IMR-90 (cell line): Measurements from ENCODE around the gene CASK. TPM values are rescaled to one million over a fixed set of nuclear protein-coding genes. Genes with fewer than 3 reads are reported as not detected.

ENCODE experiments used
- ATAC-seq: fragments of 200-7000 bp; cut with Tn5 transposase; 2 replicates; pipeline ENCODE4 v1.9.1; 2020; ENCODE audit warnings: low read depth, mild to moderate bottlenecking, moderate library complexity
- BruUV-seq: library from RNA; stranded (reverse); fragments of 400-500 nt; replicated peaks from 2 replicates; lab custom pipeline; 2021; lab: Mats Ljungman, UMichigan
- CTCF ChIA-PET: fragments of 300-600 bp; formaldehyde crosslinking; extraction: SDS; loops from one replicate; lab custom pipeline; 2021; ENCODE audit warnings: antibody characterized with exemption; lab: Yijun Ruan, JAX
- POLR2A ChIA-PET: fragments of 300-600 bp; sonication (Branson Sonifier 250); formaldehyde crosslinking; loops from one replicate; lab custom pipeline; 2022; ENCODE audit warnings: antibody characterized with exemption; ENCODE audit not compliant: unreplicated experiment; lab: Charles Lee
- DNase-seq: peaks from one replicate; pipeline ENCODE4 v3.0.0; 2013
- H2AFZ ChIP-seq: replicated peaks from 2 replicates; pipeline ENCODE3; 2013; ENCODE audit warnings: low read length, mild to moderate bottlenecking; ENCODE audit not compliant: poor library complexity
- H2AK5ac ChIP-seq: 2 replicates; pipeline ENCODE4 v1.6.1; 2013; ENCODE audit warnings: low read depth, low read length, inconsistent platforms
- H2AK9ac ChIP-seq: replicated peaks from 2 replicates; pipeline ENCODE3; 2013; ENCODE audit warnings: mild to moderate bottlenecking, low read depth, low read length, moderate library complexity; ENCODE audit not compliant: poor library complexity
- H2BK120ac ChIP-seq: 2 replicates; pipeline ENCODE4 v1.6.1; 2013; ENCODE audit warnings: low read depth, low read length, inconsistent platforms
- H2BK15ac ChIP-seq: 3 replicates; pipeline ENCODE4 v1.6.1; 2013; ENCODE audit warnings: low read depth, low read length, inconsistent platforms
- H2BK20ac ChIP-seq: 2 replicates; pipeline ENCODE4 v1.6.1; 2013; ENCODE audit warnings: low read depth, mild to moderate bottlenecking, inconsistent platforms, low read length, moderate library complexity
- H2BK5ac ChIP-seq: 2 replicates; pipeline ENCODE4 v1.6.1; 2013; ENCODE audit warnings: mild to moderate bottlenecking, low read depth, low read length, inconsistent platforms; ENCODE audit not compliant: poor library complexity, severe bottlenecking
- H3K14ac ChIP-seq: replicated peaks from 2 replicates; pipeline ENCODE4 v1.6.1; 2013; ENCODE audit warnings: low read depth, low read length, inconsistent platforms
- H3K18ac ChIP-seq: 2 replicates; pipeline ENCODE4 v1.6.1; 2013; ENCODE audit warnings: low read depth, low read length, control low read depth
- H3K23ac ChIP-seq: 2 replicates; pipeline ENCODE4 v1.6.1; 2013; ENCODE audit warnings: low read depth, low read length, inconsistent platforms
- H3K27ac ChIP-seq: 2 replicates; pipeline ENCODE4 v1.5.1; 2013; ENCODE audit warnings: mild to moderate bottlenecking, control low read depth, low read length; ENCODE audit not compliant: insufficient read depth
- H3K27me3 ChIP-seq: 2 replicates; pipeline ENCODE4 v1.6.1; 2013; ENCODE audit warnings: low read length; ENCODE audit not compliant: control insufficient read depth, insufficient read depth
- H3K36me3 ChIP-seq: 2 replicates; pipeline ENCODE4 v1.6.1; 2013; ENCODE audit warnings: low read length, mixed read lengths; ENCODE audit not compliant: control insufficient read depth, insufficient read depth
- H3K4ac ChIP-seq: 2 replicates; pipeline ENCODE4 v1.6.1; 2013; ENCODE audit warnings: low read depth, low read length, inconsistent platforms
- H3K4me1 ChIP-seq: 2 replicates; pipeline ENCODE4 v1.6.1; 2013; ENCODE audit warnings: low read length, mixed read lengths; ENCODE audit not compliant: control insufficient read depth, insufficient read depth
- H3K4me2 ChIP-seq: 2 replicates; pipeline ENCODE4 v1.6.1; 2013; ENCODE audit warnings: low read depth, mild to moderate bottlenecking, control low read depth, low read length, moderate library complexity
- H3K4me3 ChIP-seq: 2 replicates; pipeline ENCODE4 v1.5.1; 2013; ENCODE audit warnings: low read depth, mild to moderate bottlenecking, control low read depth, low read length, moderate library complexity; ENCODE audit not compliant: insufficient read depth
- H3K56ac ChIP-seq: 2 replicates; pipeline ENCODE4 v1.6.1; 2013; ENCODE audit warnings: low read length, inconsistent platforms; ENCODE audit not compliant: insufficient read depth; ENCODE audit errors: extremely low read depth
- H3K79me1 ChIP-seq, 2 experiments: 2 replicates each; pipeline ENCODE4 v1.6.1; 2013; ENCODE audit warnings: low read length in 2 of 2, inconsistent platforms in 1 of 2, low read depth in 1 of 2
- H3K9ac ChIP-seq: 2 replicates; pipeline ENCODE4 v1.6.1; 2013; ENCODE audit warnings: low read depth, low read length, control low read depth
- H3K9me1 ChIP-seq: 2 replicates; pipeline ENCODE4 v1.6.1; 2013; ENCODE audit warnings: low read length, inconsistent platforms; ENCODE audit not compliant: insufficient read depth
- H3K9me3 ChIP-seq: 2 replicates; pipeline ENCODE4 v1.6.1; 2013; ENCODE audit warnings: low read length; ENCODE audit not compliant: control insufficient read depth, insufficient read depth
- H4K20me1 ChIP-seq: 2 replicates; pipeline ENCODE4 v1.6.1; 2013; ENCODE audit warnings: low read length, inconsistent platforms; ENCODE audit not compliant: insufficient read depth
- H4K5ac ChIP-seq: 2 replicates; pipeline ENCODE4 v1.6.1; 2013; ENCODE audit warnings: mild to moderate bottlenecking, low read depth, low read length, control low read depth
- H4K8ac ChIP-seq, 2 experiments: 2 replicates each; pipeline ENCODE4 v1.6.1; 2013; ENCODE audit warnings: low read depth in 2 of 2, low read length in 2 of 2, control low read depth in 1 of 2, inconsistent platforms in 1 of 2
- H4K91ac ChIP-seq: 2 replicates; pipeline ENCODE4 v1.6.1; 2013; ENCODE audit warnings: low read depth, low read length, inconsistent platforms; ENCODE audit not compliant: insufficient read depth
- MXI1 ChIP-seq: IDR thresholded peaks from 2 replicates; pipeline ENCODE4 v1.6.1; 2012; ENCODE audit warnings: low read depth, mild to moderate bottlenecking, low read length, moderate library complexity, borderline replicate concordance
- RAD21 ChIP-seq: IDR thresholded peaks from 2 replicates; pipeline ENCODE4 v1.6.1; 2012; ENCODE audit warnings: low read length, improper control_type of control experiment
- SMC3 ChIP-seq: fragments of 150-350 bp; IDR thresholded peaks from 2 replicates; pipeline ENCODE4 v1.6.1; 2016; ENCODE audit warnings: low read depth, mild to moderate bottlenecking, antibody characterized with exemption, low read length, moderate library complexity
- WGBS, 2 experiments: methylation state at CpG; one replicate each; pipeline versions ENCODE4 v1.1.5 to v1.1.7; 2013; ENCODE audit warnings: missing lambda C conversion rate in 2 of 2; ENCODE audit not compliant: insufficient read length in 1 of 2; ENCODE audit errors: extremely low coverage in 2 of 2; 5-methylcytosine and 5-hydroxymethylcytosine counted together
- dilution Hi-C: fragments of 300-500 bp; cut with HindIII; formaldehyde crosslinking; loops from one replicate; pipeline ENCODE4 v1.14.3; 2018; ENCODE audit warnings: low sequenced_read_pairs; ENCODE audit not compliant: unreplicated experiment
- in situ Hi-C: fragments of 300-500 bp; cut with MboI; formaldehyde crosslinking; loops from 3 replicates; pipeline ENCODE4 v1.14.3; 2019; ENCODE audit warnings: low sequenced_read_pairs, inconsistent platforms, mixed read lengths
- intact Hi-C: fragments of 100-400 bp; cut with micrococcal nuclease; formaldehyde crosslinking; loops from 2 replicates; pipeline ENCODE4 v1.10.0; 2022
- polyA plus RNA-seq, 3 experiments: library from polyadenylated mRNA; depleted of rRNA; stranded (reverse); fragments of >200 nt; gene quantifications; 2 replicates each; pipeline ENCODE4 v1.2.3, GENCODE V29; 2012; ENCODE audit warnings: low replicate concordance in 1 of 3
- total RNA-seq: library from RNA; depleted of rRNA; stranded (reverse); fragments of >200 nt; gene quantifications from 2 replicates; pipeline ENCODE4 v1.2.3, GENCODE V29; 2012
- TF ChIP-seq, protein P1 (sequence below): conservative IDR thresholded peaks from 2 replicates; pipeline ENCODE4 v1.5.1; 2012; ENCODE audit warnings: mild to moderate bottlenecking, low read depth, low read length, improper control_type of control experiment

CASK gene
- total and polyA plus RNA-seq, 2 of the 4 experiments (the other 2 are of a cell fraction) = 9.4 to 17.7 TPM

GRCh38 chrX:41734530-41734929 lies 188.8 kb downstream of the CASK start:
- Histone ChIP-seq H2AK9ac (no peak overlapping the region), H2BK15ac (no peak overlapping the region), H3K27ac (no peak overlapping the region), H3K9ac (no peak overlapping the region), H3K4me3 (no peak overlapping the region), H3K79me1 (no peaks in the 10 kb centered on the region), H3K4me2 (no peak overlapping the region), H4K8ac (no peak overlapping the region), H2AK5ac (no peak overlapping the region), H3K9me3 (no peaks in the 10 kb centered on the region), H3K36me3 (no peaks in the 10 kb centered on the region), H4K5ac (no peak overlapping the region), H3K23ac (no peak overlapping the region), H3K27me3 (no peaks in the 10 kb centered on the region; the same call in 1 of the 2 replicates), H4K20me1 (no peaks in the 10 kb centered on the region), H3K9me1 (no peaks in the 10 kb centered on the region), H3K4ac (no peak overlapping the region), H2BK20ac (no peak overlapping the region), H3K18ac (no peak overlapping the region), H2AFZ (no peak overlapping the region), H3K4me1 (no peaks in the 10 kb centered on the region), H2BK5ac (no peak overlapping the region), H2BK120ac (no peak overlapping the region), H3K56ac (no peak overlapping the region), H4K91ac (no peak overlapping the region), H3K14ac (no peak overlapping the region)
- no TSS peak for BruUV-seq
- DNase-seq (peak; percentile 20), ATAC-seq (peak; percentile 54)
- intact Hi-C loops (loop anchor here (10.0 kb wide), 2 partner anchors 180 to 460 kb away; no protein-coding TSS in a partner anchor), in situ Hi-C loops (no loop called here), dilution Hi-C loops (no loop called here)
- TF ChIP-seq, protein P1, sequence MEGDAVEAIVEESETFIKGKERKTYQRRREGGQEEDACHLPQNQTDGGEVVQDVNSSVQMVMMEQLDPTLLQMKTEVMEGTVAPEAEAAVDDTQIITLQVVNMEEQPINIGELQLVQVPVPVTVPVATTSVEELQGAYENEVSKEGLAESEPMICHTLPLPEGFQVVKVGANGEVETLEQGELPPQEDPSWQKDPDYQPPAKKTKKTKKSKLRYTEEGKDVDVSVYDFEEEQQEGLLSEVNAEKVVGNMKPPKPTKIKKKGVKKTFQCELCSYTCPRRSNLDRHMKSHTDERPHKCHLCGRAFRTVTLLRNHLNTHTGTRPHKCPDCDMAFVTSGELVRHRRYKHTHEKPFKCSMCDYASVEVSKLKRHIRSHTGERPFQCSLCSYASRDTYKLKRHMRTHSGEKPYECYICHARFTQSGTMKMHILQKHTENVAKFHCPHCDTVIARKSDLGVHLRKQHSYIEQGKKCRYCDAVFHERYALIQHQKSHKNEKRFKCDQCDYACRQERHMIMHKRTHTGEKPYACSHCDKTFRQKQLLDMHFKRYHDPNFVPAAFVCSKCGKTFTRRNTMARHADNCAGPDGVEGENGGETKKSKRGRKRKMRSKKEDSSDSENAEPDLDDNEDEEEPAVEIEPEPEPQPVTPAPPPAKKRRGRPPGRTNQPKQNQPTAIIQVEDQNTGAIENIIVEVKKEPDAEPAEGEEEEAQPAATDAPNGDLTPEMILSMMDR = peak; percentile 43
- peak; percentile 56 for TF ChIP-seq RAD21
- TF ChIP-seq MXI1 = no peak
- peak; percentile 32; the same call in 1 of the 2 replicates for TF ChIP-seq SMC3
- WGBS, 2 experiments = no CpG with 5 or more reads among the region's 1 CpG
- POLR2A ChIA-PET = no interaction called here
- CTCF ChIA-PET = no interaction called here
